GM19372 (cell line): ENCODE measurements around the gene PGLYRP4.
"Not testable (repeated sequence)": the region's sequence is repeated elsewhere in the genome, so short reads cannot be mapped to it uniquely, and the experiment has no call there.

ENCODE experiments used
- ATAC-seq: cut with Tn5 transposase; IDR thresholded peaks from one replicate; pipeline ENCODE4 v1.9.1; 2021; ENCODE audit warnings: mild to moderate bottlenecking, low read depth, moderate library complexity; ENCODE audit not compliant: unreplicated experiment

Gene PGLYRP4

GRCh38 chr1:153357076-153357852 is 8.6 kb upstream of the PGLYRP4 start:
- ATAC-seq: no peak

DNA sequence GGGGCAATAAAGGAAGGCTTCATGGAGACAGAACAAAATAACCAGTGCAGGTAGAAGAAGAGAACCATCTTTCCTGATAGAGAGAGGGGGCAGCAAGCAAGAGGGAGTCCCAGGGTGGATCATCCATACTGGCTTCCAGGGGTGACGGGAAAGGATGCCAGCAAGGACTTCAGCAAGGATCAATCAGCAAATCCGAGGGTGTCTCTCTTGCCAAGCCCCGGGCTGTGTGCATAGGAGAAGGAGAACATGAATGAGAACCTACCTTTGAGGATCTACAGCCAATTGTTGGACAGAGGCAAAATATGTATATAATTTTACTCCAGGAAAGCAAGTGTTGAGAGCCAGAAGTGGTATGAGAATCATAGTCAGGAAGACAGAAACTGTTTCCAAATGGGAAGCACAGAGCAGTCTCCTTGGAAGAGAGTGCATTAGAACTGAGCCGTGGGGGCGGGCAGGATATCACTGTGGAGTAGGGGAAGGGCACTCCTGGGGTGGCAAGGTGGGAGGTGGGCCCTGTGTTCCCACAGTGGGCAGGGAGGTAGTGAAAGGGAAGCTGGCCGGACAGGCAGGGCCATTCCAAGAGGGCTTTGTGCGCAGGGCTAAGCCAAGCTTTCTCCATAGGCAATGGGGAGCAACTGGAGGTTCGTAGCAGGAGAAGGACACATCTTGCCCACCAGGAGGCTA is 7.9 kb upstream of the PGLYRP4 start:
- ATAC-seq: no peak

GRCh38 chr1:153355445-153356071 is 6.9 kb upstream of the PGLYRP4 start:
- ATAC-seq: no peak

DNA sequence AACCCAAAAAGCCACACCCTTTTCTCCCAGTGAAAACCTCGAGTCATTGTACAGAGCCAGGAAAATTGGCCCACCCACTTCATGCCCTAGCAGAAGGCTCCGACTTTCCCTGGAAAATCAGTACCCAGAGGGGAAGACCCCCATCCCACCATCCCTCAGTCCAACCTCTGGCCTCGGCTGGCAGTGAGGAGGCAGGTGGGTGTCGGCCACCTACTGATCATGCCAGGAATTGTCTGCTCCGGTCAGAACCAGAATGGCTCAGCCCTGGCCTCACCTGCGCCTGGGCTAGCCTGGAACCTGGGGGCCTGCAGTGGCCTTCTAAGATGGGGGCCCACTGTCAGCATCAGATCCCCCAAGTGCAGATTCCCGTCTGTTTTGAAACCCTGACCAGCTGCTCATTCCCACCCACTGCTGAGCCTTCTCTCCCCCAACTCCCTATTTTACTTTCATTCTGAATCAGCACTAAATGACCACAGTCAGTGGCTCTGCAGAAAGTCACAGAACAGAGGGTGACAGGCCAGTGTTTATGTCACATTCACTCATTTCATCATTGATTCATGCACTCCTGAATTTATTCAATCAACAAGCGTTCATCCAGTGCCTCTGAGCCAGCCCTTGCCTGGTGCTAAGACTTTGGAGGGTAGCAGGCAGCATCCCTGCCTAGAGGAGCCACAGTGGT is 6.0 kb upstream of the PGLYRP4 start:
- ATAC-seq: no peak

GRCh38 chr1:153353226-153353947 is 4.7 kb upstream of the PGLYRP4 start:
- no peak for ATAC-seq

DNA sequence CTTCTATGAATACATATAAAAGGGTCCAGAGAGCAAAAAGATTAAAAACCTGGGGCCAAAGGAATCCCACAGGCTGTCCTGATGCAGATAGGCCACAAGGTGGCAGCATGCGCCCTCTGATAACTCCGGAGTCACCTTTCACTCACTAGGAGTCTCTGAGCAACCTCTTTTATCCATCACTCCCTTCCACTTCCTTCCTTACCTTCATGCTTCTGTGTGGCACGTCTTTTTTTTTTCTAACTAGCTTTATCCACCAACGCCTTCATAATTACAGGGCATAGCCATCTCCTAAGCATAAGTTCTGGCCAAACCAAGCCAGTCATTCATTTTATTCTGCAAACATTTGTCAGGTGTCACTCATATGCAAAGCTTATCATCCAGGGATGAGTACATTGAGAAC is 3.9 kb upstream of the PGLYRP4 start:
- ATAC-seq: no peak

DNA sequence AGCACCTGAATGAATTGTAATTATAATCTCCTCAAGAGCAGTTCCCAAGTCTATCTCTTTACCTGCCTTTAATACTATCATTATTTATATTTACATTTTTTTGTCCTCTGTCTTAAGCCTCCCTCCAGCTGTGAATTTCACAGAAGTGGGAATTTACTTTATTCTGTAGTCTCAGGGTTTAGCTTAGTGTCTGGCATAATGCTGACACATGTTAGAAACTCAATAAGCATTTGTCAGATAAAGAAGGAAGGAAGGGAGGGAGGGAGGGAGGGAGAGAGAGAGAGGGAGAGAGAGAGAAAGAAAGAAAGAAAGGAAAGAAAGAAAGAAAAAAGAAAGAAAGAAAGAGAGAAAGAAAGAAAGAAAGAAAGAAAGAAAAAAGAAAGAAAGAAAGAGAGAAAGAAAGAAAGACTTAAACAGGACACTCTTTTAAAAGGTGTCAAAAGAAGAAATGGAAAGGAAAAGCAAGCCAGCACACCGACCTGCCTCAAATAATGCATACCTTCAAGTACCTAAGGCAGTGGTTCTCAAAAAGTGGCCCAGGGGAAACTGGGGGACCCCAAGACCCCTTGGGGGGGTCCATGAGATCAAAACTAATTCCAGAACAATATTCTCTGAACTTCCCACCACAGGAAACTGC is 1.8 kb upstream of the PGLYRP4 start:
- ATAC-seq: no peak

DNA sequence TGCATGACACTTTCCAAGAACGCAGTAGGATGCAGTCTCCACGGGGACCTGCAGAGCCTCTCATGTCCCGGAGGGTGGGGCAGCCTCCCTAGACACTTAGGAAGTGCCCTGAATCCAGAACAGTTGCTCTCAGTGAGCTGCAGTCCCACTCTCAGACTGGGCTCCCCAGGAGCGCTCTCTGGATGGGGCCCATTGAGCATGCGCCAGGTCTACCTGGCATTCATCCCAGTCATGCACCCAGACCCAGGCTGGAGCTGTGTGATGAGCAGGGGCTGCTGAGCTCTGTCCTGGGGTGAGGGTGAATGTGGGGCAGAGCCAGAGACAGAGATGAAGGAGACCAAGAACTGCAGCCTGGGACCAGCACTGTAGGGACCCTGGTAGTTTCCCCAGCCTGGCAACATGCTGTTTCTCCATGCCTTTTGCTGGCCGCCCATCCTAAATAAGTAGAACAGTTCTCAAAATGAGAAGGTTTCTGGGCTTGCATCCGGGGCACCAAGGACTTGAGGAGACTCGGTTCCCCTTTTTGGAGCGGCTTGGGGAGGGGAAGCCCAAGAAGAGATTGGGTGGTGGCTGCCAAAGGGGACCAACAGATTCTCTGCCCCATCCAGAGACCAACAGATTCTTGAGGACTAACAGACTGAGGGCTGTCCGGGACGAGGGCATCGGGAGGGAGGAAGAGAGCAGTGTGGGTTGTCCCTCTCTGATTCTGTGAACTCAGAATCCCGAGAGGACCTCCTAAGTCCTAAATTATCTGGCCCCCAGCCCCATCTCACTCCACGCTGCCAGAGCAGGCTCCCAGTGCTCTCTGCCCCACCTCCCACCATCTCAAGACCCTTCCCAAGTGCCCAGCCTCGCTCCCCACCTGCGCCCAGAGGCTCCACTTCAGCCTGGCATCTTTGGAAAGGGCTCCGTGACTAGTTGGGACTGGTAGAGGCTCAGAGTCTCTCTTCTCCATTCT is 1.0 kb upstream of the PGLYRP4 start:
- no peak for ATAC-seq

GRCh38 chr1:153347856-153348255 is 785 bp downstream of the PGLYRP4 start:
- ATAC-seq: no peak

- not testable (repeated sequence) for ATAC-seq
These were observed 1.6 kb downstream of the PGLYRP4 start for GRCh38 chr1:153347049-153347448.

DNA sequence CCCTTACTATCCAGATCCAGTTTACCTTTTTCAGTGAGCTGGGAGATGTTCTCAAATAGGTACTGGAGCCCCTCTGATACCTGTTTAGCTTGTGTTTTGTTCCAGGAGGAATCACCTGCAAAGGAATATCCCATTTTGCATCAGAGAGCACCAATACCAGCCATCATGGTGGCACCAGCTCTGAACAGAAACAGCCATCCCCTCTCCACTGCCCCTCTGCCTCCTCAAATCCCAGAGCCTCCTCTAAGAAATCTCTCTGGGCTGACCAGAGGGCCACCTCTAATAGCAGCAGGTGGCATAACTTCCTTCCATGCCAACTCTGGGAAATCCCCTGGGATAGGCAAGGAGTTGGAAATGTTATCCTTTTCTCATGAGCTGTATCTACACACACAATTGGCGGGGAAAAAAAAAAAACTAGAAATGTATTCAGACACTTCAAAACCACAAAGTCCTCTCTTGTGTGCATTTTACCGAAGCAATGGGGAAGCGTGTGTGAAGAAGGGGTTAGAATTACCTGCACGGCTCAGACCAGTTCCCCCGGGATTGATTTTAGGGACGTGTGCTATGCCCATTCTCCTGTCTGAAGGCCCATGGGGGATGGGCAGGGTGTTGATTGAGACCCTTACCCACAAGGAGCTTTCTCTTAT is 2.4 kb downstream of the PGLYRP4 start:
- ATAC-seq: no peak

- ATAC-seq: no peak
These were observed 3.2 kb downstream of the PGLYRP4 start for GRCh38 chr1:153345187-153346076.

DNA sequence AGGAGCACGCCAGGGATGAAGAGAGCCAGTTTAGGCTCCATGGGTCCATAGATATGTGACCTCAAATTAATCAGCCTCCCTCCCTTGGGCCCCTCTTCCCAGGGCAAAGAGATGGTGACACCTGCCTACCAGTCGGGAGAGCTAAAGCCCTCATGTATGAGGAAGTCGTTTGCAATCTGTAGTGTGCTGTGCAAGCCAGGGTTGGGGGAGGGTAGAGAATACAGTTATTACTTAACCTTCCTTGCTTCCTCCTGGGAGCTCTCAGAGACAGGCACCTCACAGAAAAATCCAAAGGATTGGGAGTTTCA is 4.0 kb downstream of the PGLYRP4 start:
- no peak for ATAC-seq

DNA sequence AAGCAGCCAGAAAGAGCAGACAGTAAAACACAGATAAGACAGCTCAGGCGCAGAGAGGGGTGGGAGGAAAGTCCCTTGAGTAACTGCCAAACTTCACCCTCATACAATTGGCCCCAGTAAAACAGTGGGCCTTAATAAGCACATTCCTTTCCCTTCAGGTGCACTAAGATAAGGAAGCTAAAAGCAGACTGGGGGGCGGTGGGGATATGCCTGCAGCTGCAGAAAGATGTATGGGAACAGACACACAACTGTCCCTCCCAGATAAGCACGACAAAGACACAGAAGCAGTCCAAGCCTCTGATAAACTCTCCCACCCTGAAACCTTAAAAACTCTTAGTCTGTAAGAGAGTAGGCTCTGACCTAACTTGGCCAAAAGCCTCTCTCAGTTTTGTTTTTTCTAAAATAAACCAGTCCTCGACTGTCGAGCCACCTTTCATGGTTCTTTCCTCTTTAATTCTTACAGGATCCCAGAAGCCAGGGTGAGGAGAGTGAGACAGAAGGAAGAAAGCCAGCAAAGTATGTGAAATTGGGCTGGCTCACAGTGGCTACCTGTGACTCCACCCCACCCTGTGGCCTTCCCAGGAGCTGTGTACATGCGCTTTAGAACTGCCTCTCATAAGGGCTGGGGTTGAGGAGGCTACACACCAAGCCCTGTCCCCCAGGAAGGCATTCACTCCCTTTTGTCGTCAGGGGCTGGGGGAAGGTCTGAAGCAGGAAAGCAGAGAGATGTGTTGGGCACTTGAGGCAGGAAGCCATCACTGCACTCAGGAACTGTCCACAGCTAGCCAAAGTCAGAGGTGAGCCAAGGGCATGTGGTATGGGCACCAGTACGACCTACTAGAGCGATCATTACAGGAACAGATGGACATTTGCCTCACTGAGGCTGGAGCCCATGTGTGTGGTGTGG is 4.6 kb downstream of the PGLYRP4 start:
- ATAC-seq: no peak

GRCh38 chr1:153343040-153343681 is 5.5 kb downstream of the PGLYRP4 start:
- ATAC-seq: no peak

DNA sequence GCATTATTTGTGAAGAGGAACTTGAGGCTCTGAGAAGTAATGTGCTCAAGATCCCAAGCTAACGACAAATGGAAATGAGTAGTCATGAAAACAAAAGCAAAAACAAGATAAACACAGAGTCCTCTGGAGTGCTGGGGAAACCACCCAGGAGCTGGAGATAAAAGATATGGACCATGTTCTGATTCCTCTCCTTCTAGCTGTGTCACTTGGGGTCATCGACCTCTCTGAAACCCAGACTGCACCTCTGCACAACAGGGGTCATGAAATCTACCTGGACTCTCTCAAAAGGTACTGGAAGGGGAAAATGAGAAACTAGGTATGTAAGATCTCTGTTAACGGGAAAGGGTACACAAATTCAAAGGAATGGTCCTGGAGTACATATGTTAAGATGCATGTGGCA is 6.5 kb downstream of the PGLYRP4 start:
- no peak for ATAC-seq
